Neural crest cell (in vitro differentiated cells): Measurements from ENCODE around the gene CA10. TPM values are rescaled to one million over a fixed set of nuclear protein-coding genes. Genes with fewer than 3 reads are reported as not detected.

Experiments
- DNase-seq: peaks from one replicate; pipeline ENCODE4 v3.0.0; 2021; ENCODE audit warnings: low read depth, mixed read lengths, low spot score
- H3K27ac Mint-ChIP-seq: one replicate; pipeline ENCODE4 v1.8.0; 2021; ENCODE audit warnings: mild to moderate bottlenecking, mixed read lengths; ENCODE audit not compliant: unreplicated experiment
- H3K27me3 Mint-ChIP-seq: 2 replicates; pipeline ENCODE4 v1.8.0; 2021; ENCODE audit warnings: low read depth, mild to moderate bottlenecking, mixed read lengths
- H3K36me3 Mint-ChIP-seq: 2 replicates; pipeline ENCODE4 v1.8.0; 2021; ENCODE audit warnings: low read depth, mild to moderate bottlenecking, mixed read lengths
- H3K4me1 Mint-ChIP-seq: 2 replicates; pipeline ENCODE4 v1.8.0; 2021; ENCODE audit warnings: mixed read lengths
- H3K4me3 Mint-ChIP-seq: one replicate; pipeline ENCODE4 v1.8.0; 2021; ENCODE audit warnings: mild to moderate bottlenecking, mixed read lengths
- H3K9me3 Mint-ChIP-seq: 2 replicates; pipeline ENCODE4 v1.8.0; 2021; ENCODE audit warnings: mixed read lengths
- total RNA-seq: library from RNA; stranded (reverse); gene quantifications from 2 replicates; pipeline ENCODE4 v1.2.1, GENCODE V29; 2021
- TF ChIP-seq, protein P1 (sequence below): fragments of 200-600 bp; sonication (generic); conservative IDR thresholded peaks from 2 replicates; pipeline ENCODE4 v1.5.0; 2021; ENCODE audit warnings: antibody characterized with exemption, mild to moderate bottlenecking

CA10 gene
- total RNA-seq, 1 donor from 2014 or later, result not detected

DNA sequence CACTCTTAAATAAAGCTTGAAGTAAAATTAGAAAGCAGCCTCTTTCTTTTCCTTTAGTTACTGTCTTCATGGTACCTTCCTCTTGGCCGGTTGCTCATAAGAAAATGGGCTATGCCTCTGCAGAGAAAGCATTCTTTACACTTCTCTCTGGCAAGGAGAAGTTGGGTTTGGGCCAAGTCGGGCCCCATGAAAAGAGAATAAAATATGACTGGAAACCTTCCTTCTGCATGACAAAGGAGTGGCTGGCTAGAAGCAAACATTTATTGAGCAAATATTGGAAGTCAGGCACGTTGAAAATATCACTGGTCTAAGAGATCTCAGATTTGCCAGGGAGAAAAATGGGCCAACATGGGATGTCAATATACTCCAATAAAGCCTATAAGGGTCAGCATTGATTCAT, 126.1 kb downstream of the CA10 start:
- no peak overlapping the region for H3K27ac Mint-ChIP-seq
- no peak overlapping the region for H3K4me3 Mint-ChIP-seq
- no peaks in the 10 kb centered on the region for H3K36me3 Mint-ChIP-seq
- DNase-seq, result no peak
- peaks cover 10% of the 10 kb centered on the region for H3K4me1 Mint-ChIP-seq
- TF ChIP-seq, protein P1, sequence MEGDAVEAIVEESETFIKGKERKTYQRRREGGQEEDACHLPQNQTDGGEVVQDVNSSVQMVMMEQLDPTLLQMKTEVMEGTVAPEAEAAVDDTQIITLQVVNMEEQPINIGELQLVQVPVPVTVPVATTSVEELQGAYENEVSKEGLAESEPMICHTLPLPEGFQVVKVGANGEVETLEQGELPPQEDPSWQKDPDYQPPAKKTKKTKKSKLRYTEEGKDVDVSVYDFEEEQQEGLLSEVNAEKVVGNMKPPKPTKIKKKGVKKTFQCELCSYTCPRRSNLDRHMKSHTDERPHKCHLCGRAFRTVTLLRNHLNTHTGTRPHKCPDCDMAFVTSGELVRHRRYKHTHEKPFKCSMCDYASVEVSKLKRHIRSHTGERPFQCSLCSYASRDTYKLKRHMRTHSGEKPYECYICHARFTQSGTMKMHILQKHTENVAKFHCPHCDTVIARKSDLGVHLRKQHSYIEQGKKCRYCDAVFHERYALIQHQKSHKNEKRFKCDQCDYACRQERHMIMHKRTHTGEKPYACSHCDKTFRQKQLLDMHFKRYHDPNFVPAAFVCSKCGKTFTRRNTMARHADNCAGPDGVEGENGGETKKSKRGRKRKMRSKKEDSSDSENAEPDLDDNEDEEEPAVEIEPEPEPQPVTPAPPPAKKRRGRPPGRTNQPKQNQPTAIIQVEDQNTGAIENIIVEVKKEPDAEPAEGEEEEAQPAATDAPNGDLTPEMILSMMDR, result no peak
- peaks cover 2% of the 10 kb centered on the region for H3K9me3 Mint-ChIP-seq
- no peaks in the 10 kb centered on the region for H3K27me3 Mint-ChIP-seq

DNA sequence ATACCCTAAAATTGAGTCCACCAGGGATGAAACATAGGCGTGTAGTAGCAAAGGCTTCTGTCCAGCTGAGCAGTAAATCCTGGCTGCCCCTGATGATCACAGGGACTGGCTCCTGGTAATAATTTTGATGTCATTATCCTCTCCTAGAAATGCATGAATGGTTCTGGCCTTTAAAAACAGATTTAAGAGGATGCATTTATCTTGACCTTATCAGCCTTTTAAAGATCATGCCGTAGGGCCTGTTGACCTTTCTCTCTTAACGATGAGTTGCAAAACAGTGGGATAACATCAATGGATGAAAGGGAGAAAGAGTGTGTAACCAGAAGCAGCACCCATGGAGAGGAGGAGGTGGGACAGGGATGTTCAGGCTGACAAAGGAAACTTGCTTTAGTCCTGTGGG, 128.5 kb downstream of the CA10 start:
- Mint-ChIP-seq H3K4me3 (no peak overlapping the region), H3K4me1 (peaks cover 4% of the 10 kb centered on the region), H3K27me3 (no peaks in the 10 kb centered on the region), H3K36me3 (no peaks in the 10 kb centered on the region), H3K27ac (no peak overlapping the region), H3K9me3 (peaks cover 2% of the 10 kb centered on the region)
- no peak for DNase-seq
- TF ChIP-seq, protein P1, result no peak

DNA sequence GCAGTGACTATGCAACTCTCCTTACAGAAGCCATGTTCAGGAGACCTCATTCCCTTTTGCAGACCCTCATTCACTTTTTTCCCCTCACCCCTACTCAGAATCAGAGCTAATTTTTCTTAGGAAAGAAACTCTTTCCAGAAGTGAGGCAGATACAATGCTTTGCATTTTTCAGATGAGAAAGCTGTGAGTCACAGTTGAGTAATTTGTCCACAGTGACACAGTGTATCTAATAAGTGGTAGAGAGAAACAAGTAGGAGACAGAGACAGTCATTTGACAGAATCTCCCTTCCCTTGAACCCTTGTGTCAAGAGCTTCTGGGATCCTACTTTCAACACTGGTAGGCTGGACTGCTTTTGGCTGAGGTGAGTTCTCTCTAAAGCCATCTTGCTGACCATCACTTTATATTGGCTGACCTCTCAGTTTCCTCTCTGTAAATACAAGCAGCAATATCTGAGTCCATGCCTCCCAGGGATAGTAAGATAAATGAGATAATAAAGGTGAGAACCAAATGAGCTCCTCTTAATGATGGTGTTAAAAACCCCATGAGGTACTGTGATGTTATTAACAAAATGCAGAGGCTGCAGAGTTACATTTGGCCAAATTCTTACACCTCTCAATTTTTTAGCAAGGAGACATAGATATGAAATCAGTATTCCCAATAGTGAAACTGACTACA, 130.8 kb downstream of the CA10 start:
- no peak for DNase-seq
- Mint-ChIP-seq H3K36me3 (no peaks in the 10 kb centered on the region), H3K4me1 (no peaks in the 10 kb centered on the region), H3K4me3 (no peak overlapping the region), H3K27ac (no peak overlapping the region), H3K9me3 (no peaks in the 10 kb centered on the region), H3K27me3 (no peaks in the 10 kb centered on the region)
- TF ChIP-seq, protein P1, result no peak

GRCh38 chr17:52027081-52027480, 131.4 kb downstream of the CA10 start:
- TF ChIP-seq, protein P1, result no peak
- Mint-ChIP-seq H3K4me1 (no peaks in the 10 kb centered on the region), H3K9me3 (peaks cover 3% of the 10 kb centered on the region), H3K27ac (no peak overlapping the region), H3K4me3 (no peak overlapping the region), H3K27me3 (no peaks in the 10 kb centered on the region), H3K36me3 (peaks cover under 1% of the 10 kb centered on the region)
- DNase-seq, result no peak

DNA sequence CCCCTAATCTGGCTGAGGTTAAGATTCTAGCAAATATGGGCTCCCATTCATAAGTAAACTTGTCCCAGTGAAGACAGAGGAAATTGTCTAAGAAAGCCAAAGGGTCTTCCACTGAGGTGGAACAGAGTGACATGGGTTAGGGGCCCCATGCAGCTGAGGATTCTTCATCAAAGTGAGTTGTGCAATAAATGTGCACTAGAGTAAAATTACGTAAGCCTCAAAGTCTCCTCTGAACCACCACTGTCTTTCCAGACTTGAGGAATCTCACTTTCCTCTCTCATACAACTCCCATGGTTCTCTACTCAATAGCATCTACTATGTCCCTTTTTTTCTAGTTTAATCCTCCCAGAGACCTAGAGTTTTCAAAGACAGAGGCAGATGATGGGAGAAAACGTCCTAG, 132.4 kb downstream of the CA10 start:
- Mint-ChIP-seq H3K9me3 (peaks cover 8% of the 10 kb centered on the region), H3K27me3 (no peaks in the 10 kb centered on the region), H3K27ac (no peak overlapping the region), H3K4me3 (no peak overlapping the region), H3K36me3 (peaks cover 3% of the 10 kb centered on the region), H3K4me1 (no peaks in the 10 kb centered on the region)
- TF ChIP-seq, protein P1, result no peak
- DNase-seq, result no peak
